HEK293 (cell line): ENCODE data around the gene ZNF652.

ENCODE experiments used
- GLI2 ChIP-seq: fragments of 450-650 bp; formaldehyde crosslinking; IDR thresholded peaks from 2 replicates; pipeline ENCODE4; 2017; ENCODE audit warnings: missing biosample characterization, missing genetic modification characterization, low read depth, borderline replicate concordance
- GLI4 ChIP-seq: fragments of 450-650 bp; formaldehyde crosslinking; IDR thresholded peaks from 2 replicates; pipeline ENCODE4 v1.5.1; 2016; ENCODE audit warnings: missing biosample characterization, missing genetic modification characterization
- KLF9 ChIP-seq: fragments of 450-650 bp; formaldehyde crosslinking; IDR thresholded peaks from 2 replicates; pipeline ENCODE4 v1.5.1; 2016; ENCODE audit warnings: missing biosample characterization, missing genetic modification characterization, low read depth
- PRDM6 ChIP-seq: fragments of 450-650 bp; formaldehyde crosslinking; IDR thresholded peaks from 2 replicates; pipeline ENCODE4 v1.5.1; 2017; ENCODE audit warnings: missing biosample characterization, missing genetic modification characterization
- REPIN1 ChIP-seq: fragments of 450-650 bp; formaldehyde crosslinking; IDR thresholded peaks from 2 replicates; pipeline ENCODE4 v1.5.1; 2017; ENCODE audit warnings: missing biosample characterization, missing genetic modification characterization, low read depth
- REST ChIP-seq: fragments of 450-650 bp; formaldehyde crosslinking; IDR thresholded peaks from 2 replicates; pipeline ENCODE4 v1.5.1; 2016; ENCODE audit warnings: missing biosample characterization, missing genetic modification characterization
- SP3 ChIP-seq: fragments of 450-650 bp; formaldehyde crosslinking; IDR thresholded peaks from 2 replicates; pipeline ENCODE4 v1.5.1; 2016; ENCODE audit warnings: missing biosample characterization, missing genetic modification characterization
- YY1 ChIP-seq: fragments of 450-650 bp; formaldehyde crosslinking; IDR thresholded peaks from 2 replicates; pipeline ENCODE4 v1.5.1; 2018; ENCODE audit warnings: missing biosample characterization, missing genetic modification characterization
- ZBTB1 ChIP-seq: fragments of 450-650 bp; formaldehyde crosslinking; IDR thresholded peaks from 2 replicates; pipeline ENCODE4 v1.5.1; 2016; ENCODE audit warnings: missing biosample characterization, missing genetic modification characterization
- ZBTB8A ChIP-seq: fragments of 450-650 bp; formaldehyde crosslinking; IDR thresholded peaks from 2 replicates; pipeline ENCODE4 v1.5.1; 2016; ENCODE audit warnings: missing biosample characterization, missing genetic modification characterization
- ZIC2 ChIP-seq: fragments of 450-650 bp; formaldehyde crosslinking; IDR thresholded peaks from 2 replicates; pipeline ENCODE4 v1.5.1; 2016; ENCODE audit warnings: missing biosample characterization, missing genetic modification characterization
- ZNF23 ChIP-seq: fragments of 450-650 bp; formaldehyde crosslinking; IDR thresholded peaks from 2 replicates; pipeline ENCODE4 v1.5.1; 2016; ENCODE audit warnings: missing biosample characterization, missing genetic modification characterization, borderline replicate concordance
- ZNF24 ChIP-seq: fragments of 450-650 bp; formaldehyde crosslinking; IDR thresholded peaks from 2 replicates; pipeline ENCODE4 v1.5.1; 2016; ENCODE audit warnings: missing biosample characterization, missing genetic modification characterization
- ZNF248 ChIP-seq: fragments of 450-650 bp; formaldehyde crosslinking; IDR thresholded peaks from 2 replicates; pipeline ENCODE4 v1.5.1; 2017; ENCODE audit warnings: missing biosample characterization, missing genetic modification characterization
- ZNF266 ChIP-seq: fragments of 450-650 bp; formaldehyde crosslinking; IDR thresholded peaks from 2 replicates; pipeline ENCODE4 v1.5.1; 2016; ENCODE audit warnings: missing biosample characterization, missing genetic modification characterization, low read depth
- ZNF280D ChIP-seq: fragments of 450-650 bp; formaldehyde crosslinking; IDR thresholded peaks from 2 replicates; pipeline ENCODE4 v1.5.1; 2016; ENCODE audit warnings: missing biosample characterization, missing genetic modification characterization
- ZNF341 ChIP-seq: fragments of 450-650 bp; formaldehyde crosslinking; IDR thresholded peaks from 2 replicates; pipeline ENCODE4; 2016; ENCODE audit warnings: low read depth, missing biosample characterization, missing genetic modification characterization
- ZNF394 ChIP-seq: fragments of 450-650 bp; formaldehyde crosslinking; IDR thresholded peaks from 2 replicates; pipeline ENCODE4 v1.5.1; 2016; ENCODE audit warnings: missing biosample characterization, missing genetic modification characterization, mild to moderate bottlenecking, moderate library complexity, borderline replicate concordance
- ZNF433 ChIP-seq: fragments of 450-650 bp; formaldehyde crosslinking; IDR thresholded peaks from 2 replicates; pipeline ENCODE4 v1.5.1; 2016; ENCODE audit warnings: missing biosample characterization, missing genetic modification characterization, low read depth
- ZNF521 ChIP-seq: fragments of 450-650 bp; formaldehyde crosslinking; IDR thresholded peaks from 2 replicates; pipeline ENCODE4 v1.5.1; 2017; ENCODE audit warnings: missing biosample characterization, mild to moderate bottlenecking, missing genetic modification characterization
- ZNF571 ChIP-seq: fragments of 450-650 bp; formaldehyde crosslinking; IDR thresholded peaks from 2 replicates; pipeline ENCODE4 v1.5.0; 2017; ENCODE audit warnings: missing biosample characterization, missing genetic modification characterization
- ZNF664 ChIP-seq: fragments of 450-650 bp; formaldehyde crosslinking; IDR thresholded peaks from 2 replicates; pipeline ENCODE4 v1.5.1; 2016; ENCODE audit warnings: missing biosample characterization, missing genetic modification characterization
- ZNF701 ChIP-seq: fragments of 450-650 bp; formaldehyde crosslinking; IDR thresholded peaks from 2 replicates; pipeline ENCODE4 v1.5.1; 2016; ENCODE audit warnings: missing biosample characterization, missing genetic modification characterization
- ZNF747 ChIP-seq: fragments of 450-650 bp; formaldehyde crosslinking; IDR thresholded peaks from 2 replicates; pipeline ENCODE4 v1.5.1; 2016; ENCODE audit warnings: missing biosample characterization, missing genetic modification characterization
- TF ChIP-seq, protein P1 (sequence below): fragments of 450-650 bp; formaldehyde crosslinking; IDR thresholded peaks from 2 replicates; pipeline ENCODE4 v1.5.1; 2016; ENCODE audit warnings: missing biosample characterization, missing genetic modification characterization
- TF ChIP-seq, protein P2 (sequence below): fragments of 450-650 bp; formaldehyde crosslinking; IDR thresholded peaks from 2 replicates; pipeline ENCODE4 v1.5.1; 2016; ENCODE audit warnings: missing biosample characterization, missing genetic modification characterization
- TF ChIP-seq, protein P3 (sequence below): fragments of 450-650 bp; formaldehyde crosslinking; IDR thresholded peaks from 2 replicates; pipeline ENCODE4 v1.5.1; 2016; ENCODE audit warnings: missing biosample characterization, missing genetic modification characterization

Gene ZNF652

GRCh38 chr17:49407981-49408501 is 46.0 kb upstream of the ZNF652 start (continued):
- TF ChIP-seq PRDM6, result no peak
- TF ChIP-seq, protein P1, sequence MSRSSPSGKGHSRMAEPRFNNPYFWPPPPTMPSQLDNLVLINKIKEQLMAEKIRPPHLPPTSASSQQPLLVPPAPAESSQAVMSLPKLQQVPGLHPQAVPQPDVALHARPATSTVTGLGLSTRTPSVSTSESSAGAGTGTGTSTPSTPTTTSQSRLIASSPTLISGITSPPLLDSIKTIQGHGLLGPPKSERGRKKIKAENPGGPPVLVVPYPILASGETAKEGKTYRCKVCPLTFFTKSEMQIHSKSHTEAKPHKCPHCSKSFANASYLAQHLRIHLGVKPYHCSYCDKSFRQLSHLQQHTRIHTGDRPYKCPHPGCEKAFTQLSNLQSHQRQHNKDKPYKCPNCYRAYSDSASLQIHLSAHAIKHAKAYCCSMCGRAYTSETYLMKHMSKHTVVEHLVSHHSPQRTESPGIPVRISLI, result no peak
- no peak for TF ChIP-seq YY1 (tag by site-specific recombination)
- no peak for TF ChIP-seq ZNF521 (tag by site-specific recombination)
- TF ChIP-seq ZNF433, result no peak
- no peak for TF ChIP-seq REPIN1 (tag by site-specific recombination)
- no peak for TF ChIP-seq SP3 (tag by site-specific recombination)
- TF ChIP-seq GLI2 (tag by site-specific recombination), result no peak
- no peak for TF ChIP-seq ZNF23 (tag by site-specific recombination)
- TF ChIP-seq ZNF701 (tag by site-specific recombination), result no peak
- TF ChIP-seq GLI4 (tag by site-specific recombination), result no peak
- no peak for TF ChIP-seq ZNF266 (tag by site-specific recombination)
- no peak for TF ChIP-seq ZNF394 (tag by site-specific recombination)
- TF ChIP-seq KLF9 (tag by site-specific recombination), result no peak
- TF ChIP-seq, protein P2, sequence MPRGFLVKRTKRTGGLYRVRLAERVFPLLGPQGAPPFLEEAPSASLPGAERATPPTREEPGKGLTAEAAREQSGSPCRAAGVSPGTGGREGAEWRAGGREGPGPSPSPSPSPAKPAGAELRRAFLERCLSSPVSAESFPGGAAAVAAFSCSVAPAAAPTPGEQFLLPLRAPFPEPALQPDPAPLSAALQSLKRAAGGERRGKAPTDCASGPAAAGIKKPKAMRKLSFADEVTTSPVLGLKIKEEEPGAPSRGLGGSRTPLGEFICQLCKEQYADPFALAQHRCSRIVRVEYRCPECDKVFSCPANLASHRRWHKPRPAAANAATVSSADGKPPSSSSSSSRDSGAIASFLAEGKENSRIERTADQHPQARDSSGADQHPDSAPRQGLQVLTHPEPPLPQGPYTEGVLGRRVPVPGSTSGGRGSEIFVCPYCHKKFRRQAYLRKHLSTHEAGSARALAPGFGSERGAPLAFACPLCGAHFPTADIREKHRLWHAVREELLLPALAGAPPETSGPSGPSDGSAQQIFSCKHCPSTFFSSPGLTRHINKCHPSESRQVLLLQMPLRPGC (tag by site-specific recombination), result no peak
- TF ChIP-seq, protein P3, sequence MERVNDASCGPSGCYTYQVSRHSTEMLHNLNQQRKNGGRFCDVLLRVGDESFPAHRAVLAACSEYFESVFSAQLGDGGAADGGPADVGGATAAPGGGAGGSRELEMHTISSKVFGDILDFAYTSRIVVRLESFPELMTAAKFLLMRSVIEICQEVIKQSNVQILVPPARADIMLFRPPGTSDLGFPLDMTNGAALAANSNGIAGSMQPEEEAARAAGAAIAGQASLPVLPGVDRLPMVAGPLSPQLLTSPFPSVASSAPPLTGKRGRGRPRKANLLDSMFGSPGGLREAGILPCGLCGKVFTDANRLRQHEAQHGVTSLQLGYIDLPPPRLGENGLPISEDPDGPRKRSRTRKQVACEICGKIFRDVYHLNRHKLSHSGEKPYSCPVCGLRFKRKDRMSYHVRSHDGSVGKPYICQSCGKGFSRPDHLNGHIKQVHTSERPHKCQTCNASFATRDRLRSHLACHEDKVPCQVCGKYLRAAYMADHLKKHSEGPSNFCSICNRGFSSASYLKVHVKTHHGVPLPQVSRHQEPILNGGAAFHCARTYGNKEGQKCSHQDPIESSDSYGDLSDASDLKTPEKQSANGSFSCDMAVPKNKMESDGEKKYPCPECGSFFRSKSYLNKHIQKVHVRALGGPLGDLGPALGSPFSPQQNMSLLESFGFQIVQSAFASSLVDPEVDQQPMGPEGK, result peak; percentile 56
- no peak for TF ChIP-seq ZNF248
- TF ChIP-seq ZNF24 (tag by site-specific recombination), result no peak
- no peak for TF ChIP-seq ZBTB1
- TF ChIP-seq ZNF341 (tag by site-specific recombination), result peak; percentile 93
- no peak for TF ChIP-seq ZIC2 (tag by site-specific recombination)
- TF ChIP-seq ZNF664, result no peak
- TF ChIP-seq ZNF747 (tag by site-specific recombination), result no peak
- peak; percentile 38; the same call in 1 of the 2 replicates for TF ChIP-seq ZBTB8A (tag by site-specific recombination)
- TF ChIP-seq ZNF280D (tag by site-specific recombination), result no peak
- TF ChIP-seq ZNF571 (tag by site-specific recombination), result no peak
- TF ChIP-seq REST, result no peak
